ENCODE data around the gene PXN.
"Not testable (repeated sequence)": the region's sequence is repeated elsewhere in the genome, so short reads cannot be mapped to it uniquely, and the experiment has no call there.

DNA sequence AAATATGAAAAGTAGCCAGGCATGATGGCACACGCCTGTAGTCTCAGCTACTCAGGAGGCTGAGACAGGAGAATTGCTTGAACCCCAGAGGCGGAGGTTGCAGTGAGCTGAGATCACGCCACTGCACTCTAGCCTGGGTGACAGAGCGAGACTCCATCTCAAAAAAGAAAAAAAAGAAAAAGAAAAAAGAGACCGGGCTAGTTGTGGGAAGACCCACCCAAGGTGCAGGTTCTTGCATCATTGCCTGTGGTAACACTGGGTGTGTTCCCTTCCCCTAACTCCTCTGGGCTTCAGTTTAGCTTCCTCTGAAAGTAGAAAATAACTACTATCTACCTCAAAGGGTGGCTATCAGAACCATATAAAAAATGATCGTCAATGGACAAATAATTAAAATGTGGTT, 12.2 kb downstream of the PXN start:
- not testable (repeated sequence) for TF ChIP-seq EP300, POLR2A, POLR2AphosphoS5 (IDR thresholded peaks at IDR 0.05)
- TF ChIP-seq, protein P1, sequence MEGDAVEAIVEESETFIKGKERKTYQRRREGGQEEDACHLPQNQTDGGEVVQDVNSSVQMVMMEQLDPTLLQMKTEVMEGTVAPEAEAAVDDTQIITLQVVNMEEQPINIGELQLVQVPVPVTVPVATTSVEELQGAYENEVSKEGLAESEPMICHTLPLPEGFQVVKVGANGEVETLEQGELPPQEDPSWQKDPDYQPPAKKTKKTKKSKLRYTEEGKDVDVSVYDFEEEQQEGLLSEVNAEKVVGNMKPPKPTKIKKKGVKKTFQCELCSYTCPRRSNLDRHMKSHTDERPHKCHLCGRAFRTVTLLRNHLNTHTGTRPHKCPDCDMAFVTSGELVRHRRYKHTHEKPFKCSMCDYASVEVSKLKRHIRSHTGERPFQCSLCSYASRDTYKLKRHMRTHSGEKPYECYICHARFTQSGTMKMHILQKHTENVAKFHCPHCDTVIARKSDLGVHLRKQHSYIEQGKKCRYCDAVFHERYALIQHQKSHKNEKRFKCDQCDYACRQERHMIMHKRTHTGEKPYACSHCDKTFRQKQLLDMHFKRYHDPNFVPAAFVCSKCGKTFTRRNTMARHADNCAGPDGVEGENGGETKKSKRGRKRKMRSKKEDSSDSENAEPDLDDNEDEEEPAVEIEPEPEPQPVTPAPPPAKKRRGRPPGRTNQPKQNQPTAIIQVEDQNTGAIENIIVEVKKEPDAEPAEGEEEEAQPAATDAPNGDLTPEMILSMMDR (IDR thresholded peaks at IDR 0.05): not testable (repeated sequence)

All from stomach (tissue), 4 donors.